Spleen (tissue), 7 donors: Measurements from ENCODE around the gene NT5C1A.

Experiments
- CTCF ChIP-seq, 11 experiments: fragments of 200-600 bp in 7 of 11; fragments of 450-650 bp in 4 of 11; sonication (generic) in 4 of 11; IDR thresholded peaks in 8 of 11; conservative IDR thresholded peaks in 3 of 11; 1 replicate in 7 of 11; 2 replicates in 4 of 11; pipeline versions ENCODE4 v1.4.0 to v1.8.0; 2016 to 2021; ENCODE audit warnings: antibody characterized with exemption in 11 of 11, inconsistent platforms in 4 of 11, mild to moderate bottlenecking in 1 of 11
- POLR2AphosphoS5 ChIP-seq, 3 donors: sonication (generic); formaldehyde crosslinking; IDR thresholded peaks; one replicate each; pipeline ENCODE4 v1.5.1; 2017; ENCODE audit warnings: antibody characterized with exemption in 3 of 3
- donor health status: DM: no; HTN: no; CAD: no; lungs with moderate emphysema.
- donor health status: DM: no; HTN: no; CAD: no.
- donor health status: DM: no; HTN: no; CAD: no.

- TF ChIP-seq CTCF (IDR thresholded peaks at IDR 0.05 in 8 of 11, conservative IDR thresholded peaks at IDR 0.05 in 3 of 11) (no peak), POLR2AphosphoS5 (IDR thresholded peaks at IDR 0.05) (no peak)
Measured at GRCh38 chr1:39713557-39713956, 41.6 kb upstream of the NT5C1A start.
